Activated B cell treated with CpG ODN at 0.5 μM for 24 hours (primary cell): ENCODE results near the gene MORF4L2. TPM values are rescaled to one million over a fixed set of nuclear protein-coding genes. Genes with fewer than 3 reads are reported as not detected.
"Not testable (repeated sequence)": the region's sequence is repeated elsewhere in the genome, so short reads cannot be mapped to it uniquely, and the experiment has no call there.

Experiments
- ATAC-seq: fragments of 200-7000 bp; cut with Tn5 transposase; one replicate; pipeline ENCODE4 v1.10.0; 2021; ENCODE audit warnings: low read depth, mild to moderate bottlenecking, moderate library complexity
- CTCF ChIA-PET: fragments of 350-600 bp; sonication (Branson Sonifier 250); formaldehyde crosslinking; loops from one replicate; lab custom pipeline; 2021; ENCODE audit warnings: antibody characterized with exemption; lab: Charles Lee
- POLR2A ChIA-PET: fragments of 350-600 bp; sonication (Branson Sonifier 250); formaldehyde crosslinking; loops from one replicate; lab custom pipeline; 2021; ENCODE audit warnings: antibody characterized with exemption; lab: Charles Lee
- DNase-seq: peaks from one replicate; pipeline ENCODE4 v3.0.0; 2022
- H3K27ac Mint-ChIP-seq: one replicate; pipeline ENCODE4 v1.8.0; 2020; ENCODE audit warnings: mixed read lengths
- H3K27me3 Mint-ChIP-seq: one replicate; pipeline ENCODE4 v1.8.0; 2021; ENCODE audit warnings: mixed read lengths
- H3K36me3 Mint-ChIP-seq: one replicate; pipeline ENCODE4 v1.8.0; 2021; ENCODE audit warnings: low read depth, mixed read lengths
- H3K4me1 Mint-ChIP-seq: one replicate; pipeline ENCODE4 v1.8.0; 2021; ENCODE audit warnings: mixed read lengths
- H3K4me3 Mint-ChIP-seq: one replicate; pipeline ENCODE4 v1.8.0; 2020; ENCODE audit warnings: mild to moderate bottlenecking, mixed read lengths
- H3K9me3 Mint-ChIP-seq: one replicate; pipeline ENCODE4 v1.8.0; 2020; ENCODE audit warnings: mixed read lengths
- intact Hi-C: fragments of 100-400 bp; cut with micrococcal nuclease; formaldehyde crosslinking; loops from one replicate; pipeline ENCODE4 v1.15.1; 2024
- total RNA-seq: library from RNA; stranded (reverse); gene quantifications from 2 replicates; pipeline ENCODE4 v1.2.3, GENCODE V29; 2022
- TF ChIP-seq, protein P1 (sequence below): fragments of 200-600 bp; IDR thresholded peaks from one replicate; pipeline ENCODE4 v1.8.0; 2022; ENCODE audit warnings: antibody characterized with exemption, mild to moderate bottlenecking

MORF4L2 gene
- total RNA-seq, 1 donor from 2014 or later, result 111 TPM

GRCh38 chrX:103666202-103667107 is 20.0 kb downstream of the MORF4L2 start:
- POLR2A ChIA-PET, result no interaction called here
- intact Hi-C loops, result no loop called here
- Mint-ChIP-seq H3K27ac (no peak overlapping the region), H3K9me3 (no peaks in the 10 kb centered on the region), H3K4me1 (no peaks in the 10 kb centered on the region), H3K4me3 (no peak overlapping the region), H3K36me3 (no peaks in the 10 kb centered on the region), H3K27me3 (peaks cover 7% of the 10 kb centered on the region)
- TF ChIP-seq, protein P1, sequence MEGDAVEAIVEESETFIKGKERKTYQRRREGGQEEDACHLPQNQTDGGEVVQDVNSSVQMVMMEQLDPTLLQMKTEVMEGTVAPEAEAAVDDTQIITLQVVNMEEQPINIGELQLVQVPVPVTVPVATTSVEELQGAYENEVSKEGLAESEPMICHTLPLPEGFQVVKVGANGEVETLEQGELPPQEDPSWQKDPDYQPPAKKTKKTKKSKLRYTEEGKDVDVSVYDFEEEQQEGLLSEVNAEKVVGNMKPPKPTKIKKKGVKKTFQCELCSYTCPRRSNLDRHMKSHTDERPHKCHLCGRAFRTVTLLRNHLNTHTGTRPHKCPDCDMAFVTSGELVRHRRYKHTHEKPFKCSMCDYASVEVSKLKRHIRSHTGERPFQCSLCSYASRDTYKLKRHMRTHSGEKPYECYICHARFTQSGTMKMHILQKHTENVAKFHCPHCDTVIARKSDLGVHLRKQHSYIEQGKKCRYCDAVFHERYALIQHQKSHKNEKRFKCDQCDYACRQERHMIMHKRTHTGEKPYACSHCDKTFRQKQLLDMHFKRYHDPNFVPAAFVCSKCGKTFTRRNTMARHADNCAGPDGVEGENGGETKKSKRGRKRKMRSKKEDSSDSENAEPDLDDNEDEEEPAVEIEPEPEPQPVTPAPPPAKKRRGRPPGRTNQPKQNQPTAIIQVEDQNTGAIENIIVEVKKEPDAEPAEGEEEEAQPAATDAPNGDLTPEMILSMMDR, result no peak
- DNase-seq (no peak), ATAC-seq (no peak)
- CTCF ChIA-PET, result no interaction called here

DNA sequence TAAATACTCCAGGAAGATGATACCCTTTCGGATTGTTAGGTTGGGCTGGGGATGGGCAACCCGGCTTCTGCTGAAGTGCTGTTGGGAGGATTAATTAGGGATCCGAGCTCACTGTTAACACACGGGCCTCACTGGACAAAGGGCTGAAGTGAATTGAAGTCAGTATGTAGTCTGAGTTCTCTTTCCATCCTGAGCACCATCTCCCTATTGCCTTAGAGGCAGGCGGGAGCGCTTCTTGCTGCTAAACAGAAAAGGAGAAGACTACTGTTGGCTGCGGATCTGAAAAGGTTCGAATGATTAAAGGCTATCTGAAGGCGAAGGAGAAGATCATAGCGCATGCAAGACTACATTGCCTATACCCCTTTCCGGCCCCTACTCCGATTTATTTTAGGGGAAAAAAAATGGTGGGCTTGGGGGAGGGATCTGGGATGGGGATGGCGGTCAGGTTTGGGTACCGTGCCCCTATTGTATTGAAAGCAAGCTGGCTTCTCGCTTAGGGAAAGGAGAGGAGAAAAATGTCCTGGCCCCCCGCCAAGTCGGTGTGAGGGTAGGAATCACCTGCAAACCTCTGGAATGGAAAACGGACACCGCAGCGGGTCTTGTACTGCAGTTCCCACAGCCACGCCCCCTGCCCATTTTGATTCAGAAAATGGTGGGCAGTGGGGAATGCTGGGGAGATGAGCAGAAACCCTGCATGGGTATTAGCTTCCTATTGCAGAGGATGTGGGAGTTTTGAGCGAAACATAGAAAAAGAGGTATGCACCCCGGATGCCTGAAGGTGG is 22.3 kb downstream of the MORF4L2 start:
- intact Hi-C loops, result no loop called here
- no peak for DNase-seq
- Mint-ChIP-seq H3K27ac (no peak overlapping the region), H3K4me3 (no peak overlapping the region), H3K36me3 (no peaks in the 10 kb centered on the region), H3K9me3 (no peaks in the 10 kb centered on the region), H3K27me3 (peaks cover 7% of the 10 kb centered on the region), H3K4me1 (no peaks in the 10 kb centered on the region)
- TF ChIP-seq, protein P1, result no peak
- no peak for ATAC-seq
- ChIA-PET CTCF (no interaction called here), POLR2A (no interaction called here)

DNA sequence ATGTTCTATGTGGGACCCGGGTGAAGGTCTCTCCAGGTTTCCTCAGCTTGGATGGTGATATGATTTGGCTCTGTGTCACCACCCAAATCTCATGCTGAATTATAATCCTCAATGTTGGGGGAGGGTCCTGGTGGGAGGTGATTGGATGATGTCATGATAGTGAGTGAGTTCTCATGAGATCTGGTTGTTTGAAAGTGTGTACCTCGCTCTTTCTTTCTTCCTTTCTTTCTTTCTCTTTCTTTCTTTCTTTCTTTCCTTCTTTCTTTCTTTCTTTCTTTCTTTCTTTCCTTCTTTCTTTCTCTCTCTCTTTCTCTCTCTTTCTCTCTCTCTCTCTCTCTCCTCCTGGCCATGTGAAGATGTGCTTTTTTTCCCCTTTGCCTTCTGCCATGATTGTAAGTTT is 27.0 kb downstream of the MORF4L2 start:
- H3K36me3 Mint-ChIP-seq, POLR2A ChIA-PET, H3K4me3 Mint-ChIP-seq, H3K27me3 Mint-ChIP-seq, H3K27ac Mint-ChIP-seq, DNase-seq, intact Hi-C loops, CTCF ChIA-PET, H3K4me1 Mint-ChIP-seq, ATAC-seq, H3K9me3 Mint-ChIP-seq: not testable (repeated sequence)

- Mint-ChIP-seq H3K36me3 (no peaks in the 10 kb centered on the region), H3K4me1 (no peaks in the 10 kb centered on the region), H3K27ac (no peak overlapping the region), H3K9me3 (no peaks in the 10 kb centered on the region), H3K4me3 (no peak overlapping the region), H3K27me3 (peaks cover 7% of the 10 kb centered on the region)
- intact Hi-C loops, result no loop called here
- POLR2A ChIA-PET, result no interaction called here
- CTCF ChIA-PET, result no interaction called here
- TF ChIP-seq, protein P1, result no peak
- ATAC-seq (no peak), DNase-seq (no peak)
Measured at GRCh38 chrX:103658681-103659433, 27.6 kb downstream of the MORF4L2 start.

GRCh38 chrX:103657066-103657465 is 29.4 kb downstream of the MORF4L2 start:
- ATAC-seq, H3K27me3 Mint-ChIP-seq, H3K9me3 Mint-ChIP-seq, POLR2A ChIA-PET, H3K27ac Mint-ChIP-seq, DNase-seq, H3K4me3 Mint-ChIP-seq, intact Hi-C loops, H3K36me3 Mint-ChIP-seq, CTCF ChIA-PET, H3K4me1 Mint-ChIP-seq: not testable (repeated sequence)
